RPMI8226 (cell line): Measurements from ENCODE around the gene SRP54.
"Not testable (repeated sequence)": the region's sequence is repeated elsewhere in the genome, so short reads cannot be mapped to it uniquely, and the experiment has no call there.

ENCODE experiments used
- DNase-seq: peaks from one replicate; pipeline ENCODE4 v3.0.0-alpha.2; 2015

Gene SRP54

GRCh38 chr14:34982421-34983147 is at the start of gene SRP54:
Gene SRP54 (plus strand): TSS chr14:34982992. CDS start chr14:34996710, 13,718 bp downstream.
- peak; percentile 97 for DNase-seq

- no peak for DNase-seq
Measured at GRCh38 chr14:34933301-34933700, 49.5 kb upstream of the SRP54 start.

GRCh38 chr14:34935488-34935887 is 47.3 kb upstream of the SRP54 start:
- no peak for DNase-seq

GRCh38 chr14:34937442-34937841 is 45.4 kb upstream of the SRP54 start:
- DNase-seq: no peak

- no peak for DNase-seq
Measured at GRCh38 chr14:34937876-34938275, 44.9 kb upstream of the SRP54 start.

GRCh38 chr14:34943506-34943905 is 39.3 kb upstream of the SRP54 start:
- no peak for DNase-seq

- DNase-seq: no peak
Measured at GRCh38 chr14:34944744-34945143, 38.0 kb upstream of the SRP54 start.

- DNase-seq: no peak
Measured at GRCh38 chr14:34946699-34947098, 36.1 kb upstream of the SRP54 start.

GRCh38 chr14:34951286-34951685 is 31.5 kb upstream of the SRP54 start:
- no peak for DNase-seq

- DNase-seq: peak; percentile 67
Measured at GRCh38 chr14:34956931-34957330, 25.9 kb upstream of the SRP54 start.

GRCh38 chr14:34957771-34958286 is 25.0 kb upstream of the SRP54 start:
- DNase-seq: no peak

GRCh38 chr14:34962106-34962505 is 20.7 kb upstream of the SRP54 start:
- DNase-seq: not testable (repeated sequence)

GRCh38 chr14:34964977-34965764 is 17.6 kb upstream of the SRP54 start:
- DNase-seq: no peak

- DNase-seq: no peak
Measured at GRCh38 chr14:34965912-34966311, 16.9 kb upstream of the SRP54 start.

GRCh38 chr14:34966413-34966812 is 16.4 kb upstream of the SRP54 start:
- no peak for DNase-seq

- DNase-seq: no peak
Measured at GRCh38 chr14:34970665-34971064, 12.1 kb upstream of the SRP54 start.

- no peak for DNase-seq
Measured at GRCh38 chr14:34971381-34971780, 11.4 kb upstream of the SRP54 start.

GRCh38 chr14:34971801-34972200 is 11.0 kb upstream of the SRP54 start:
- no peak for DNase-seq

- no peak for DNase-seq
Measured at GRCh38 chr14:34978444-34978843, 4.3 kb upstream of the SRP54 start.

GRCh38 chr14:34980337-34980900 is 2.4 kb upstream of the SRP54 start:
- DNase-seq: no peak

GRCh38 chr14:34981743-34982420 is 910 bp upstream of the SRP54 start:
- peak; percentile 44 for DNase-seq

- no peak for DNase-seq
Measured at GRCh38 chr14:34983148-34983760, 462 bp downstream of the SRP54 start.

GRCh38 chr14:34983786-34984185 is 994 bp downstream of the SRP54 start:
- DNase-seq: no peak
